Bronchus fibroblast of lung (primary cell): Measurements from ENCODE around the gene EOGT. TPM values are rescaled to one million over a fixed set of nuclear protein-coding genes. Genes with fewer than 3 reads are reported as not detected.

Experiments used
- total RNA-seq: library from RNA; depleted of rRNA; stranded (reverse); fragments of >200 nt; gene quantifications from 2 replicates; pipeline ENCODE4 v1.2.3, GENCODE V29; 2015

The EOGT gene
- 19.0 and 23.5 TPM in 2 replicates for total RNA-seq

DNA sequence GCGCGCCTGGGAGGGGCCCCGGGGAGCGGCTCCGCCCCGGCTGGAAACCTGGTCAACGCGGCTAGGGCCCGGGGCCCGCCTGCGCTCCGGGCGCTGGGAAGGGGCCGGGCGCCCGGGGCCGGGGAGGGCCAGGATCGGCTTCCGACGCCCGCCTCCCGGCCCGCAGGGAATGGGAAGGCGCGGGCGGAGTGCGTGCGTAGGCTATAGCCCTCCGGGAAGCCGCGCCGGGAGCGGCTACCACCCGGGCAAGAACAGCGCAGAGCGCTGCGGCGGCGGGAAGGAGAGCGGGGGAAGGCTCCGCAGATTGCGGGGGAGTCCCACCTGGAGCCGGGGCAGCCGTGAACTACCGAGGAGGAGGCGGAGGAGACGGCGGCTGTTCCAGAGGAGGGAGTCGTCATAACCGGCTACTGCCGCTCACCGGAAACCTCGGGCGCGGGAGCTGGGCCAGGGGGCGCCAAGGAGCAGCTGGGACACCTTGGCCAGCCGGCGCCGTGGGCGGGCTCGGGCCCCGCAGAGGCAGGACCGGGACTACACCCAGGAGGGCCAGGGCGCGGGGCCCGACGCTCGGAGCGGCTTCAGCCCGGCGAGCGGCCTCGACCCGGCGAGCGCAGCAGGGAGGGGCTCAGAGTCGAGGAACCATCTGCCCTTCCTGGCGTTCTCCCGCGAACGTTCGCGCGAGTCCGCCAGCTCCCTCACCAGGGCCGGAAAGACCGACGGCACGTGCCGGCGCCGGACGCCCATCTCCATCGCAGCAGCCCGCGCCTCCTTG, at the start of gene EOGT:
TSS of gene EOGT (minus strand) at position 432 of the 769 bp plus-strand sequence. CDS start 3,838 bp downstream, outside the sequence.

DNA sequence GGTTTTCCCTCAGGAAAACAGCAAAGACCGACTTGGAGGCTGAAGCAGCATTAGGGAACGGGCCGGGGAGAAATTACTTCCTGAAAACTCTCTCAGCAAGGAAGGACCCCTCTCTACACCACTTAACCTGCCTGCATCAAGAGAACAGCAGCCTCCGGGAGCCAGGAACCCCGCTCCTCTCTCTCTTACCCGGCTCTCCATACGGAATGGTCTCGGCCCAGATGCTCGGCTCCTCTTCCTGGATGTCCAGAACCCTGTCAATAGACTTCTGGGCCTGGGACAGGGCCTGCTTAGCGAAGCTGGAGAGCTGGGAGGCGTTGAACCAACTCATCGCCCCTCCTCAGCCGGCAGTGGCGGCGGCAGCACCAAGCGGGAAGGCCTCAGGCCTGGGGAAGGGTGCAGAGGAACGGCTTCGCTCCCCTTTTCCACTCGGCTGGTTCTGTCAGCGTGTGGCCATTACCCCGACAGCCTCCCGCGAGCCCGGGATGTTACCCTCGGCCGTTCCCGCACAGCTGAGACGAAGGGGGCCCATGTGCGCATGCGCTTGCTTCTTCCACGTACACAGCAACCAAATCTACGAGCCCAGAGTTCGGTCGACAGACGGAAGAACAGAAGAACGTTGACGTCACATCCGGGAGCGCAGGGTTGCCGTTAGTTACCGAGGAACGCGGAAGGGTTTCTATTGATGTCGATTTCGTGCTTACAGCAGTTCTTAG, 38.4 kb upstream of the EOGT start, which contains the start of gene TMF1:
TSS of gene TMF1 (minus strand) at position 578 of the 716 bp plus-strand sequence. CDS start at position 331, 247 bp downstream.

Other genes with a start within 250 kb of the EOGT start
- not detected in 2 replicates for gene TAFA4, start 81.1 kb downstream of the EOGT start, total RNA-seq
- 12.9 and 17.1 TPM in 2 replicates for gene TMF1, start 38.6 kb upstream of the EOGT start, total RNA-seq
- gene UBA3, start 66.7 kb upstream of the EOGT start, total RNA-seq: 50.4 and 53.1 TPM in 2 replicates
- 156 and 158 TPM in 2 replicates for gene ARL6IP5, start 71.3 kb upstream of the EOGT start, total RNA-seq
- not detected in 2 replicates for gene LMOD3, start 108.9 kb upstream of the EOGT start, total RNA-seq